ENCODE results near the gene SHMT1.
A peak's percentile ranks its signal among the peaks of the same experiment; 100 is the strongest.
"Not testable (repeated sequence)": the region's sequence is repeated elsewhere in the genome, so short reads cannot be mapped to it uniquely, and the experiment has no call there.

Gene SHMT1

GRCh38 chr17:18300725-18301480 is 62.4 kb downstream of the SHMT1 start:
- Histone ChIP-seq H3K4me1 (ENCODE audit: control insufficient read depth, insufficient read depth, low read length) (no peaks in the 10 kb centered on the region), H3K27ac (ENCODE audit: extremely low read depth, low read depth, low read length) (no peak overlapping the region), H3K9me3 (ENCODE audit: control insufficient read depth, insufficient read depth, low read depth, low read length) (no peaks in the 10 kb centered on the region), H3K4me3 (ENCODE audit: low read depth, low read length) (no peak overlapping the region), H3K36me3 (ENCODE audit: control insufficient read depth in 2 of 2, insufficient read depth in 1 of 2, low read length in 2 of 2) (peaks cover 73 to 85% of the 10 kb centered on the region in 2 experiments)
- CTCF ChIA-PET, result interaction anchor here (1.5 kb wide), 1 partner anchor 52 kb away, joined by 5 read pairs; no protein-coding TSS in a partner anchor
- no peak for TF ChIP-seq ZNF664 (tag by site-specific recombination; IDR thresholded peaks at IDR 0.05)
- TF ChIP-seq ZNF140 (tag by site-specific recombination; IDR thresholded peaks at IDR 0.05), result no peak
- POLR2A ChIA-PET, result interaction anchor here (0.6 to 1.1 kb wide), 2 partner anchors 25 to 65 kb away, joined by 3 to 5 read pairs; no protein-coding TSS in a partner anchor

- H3K9me3 ChIP-seq (ENCODE audit: control insufficient read depth, insufficient read depth, low read depth, low read length); H3K4me3 ChIP-seq (ENCODE audit: low read depth, low read length); H3K27ac ChIP-seq (ENCODE audit: extremely low read depth, low read depth, low read length); CTCF ChIA-PET; POLR2A ChIA-PET; H3K4me1 ChIP-seq (ENCODE audit: control insufficient read depth, insufficient read depth, low read length): not testable (repeated sequence)
- peaks cover 75 to 85% of the 10 kb centered on the region in 2 experiments for H3K36me3 ChIP-seq (ENCODE audit: control insufficient read depth in 2 of 2, insufficient read depth in 1 of 2, low read length in 2 of 2)
These were observed 65.3 kb downstream of the SHMT1 start for GRCh38 chr17:18298061-18298460.

GRCh38 chr17:18291718-18292540 is 71.4 kb downstream of the SHMT1 start:
- CTCF ChIA-PET, result no interaction called here
- Histone ChIP-seq H3K4me3 (ENCODE audit: low read depth, low read length) (no peak overlapping the region), H3K27ac (ENCODE audit: extremely low read depth, low read depth, low read length) (no peak overlapping the region), H3K4me1 (ENCODE audit: control insufficient read depth, insufficient read depth, low read length) (no peaks in the 10 kb centered on the region), H3K36me3 (ENCODE audit: control insufficient read depth in 2 of 2, insufficient read depth in 1 of 2, low read length in 2 of 2) (peaks cover 82 to 99% of the 10 kb centered on the region in 2 experiments), H3K9me3 (ENCODE audit: control insufficient read depth, insufficient read depth, low read depth, low read length) (no peaks in the 10 kb centered on the region)
- POLR2A ChIA-PET, result no interaction called here
- TF ChIP-seq GLIS2 (tag by site-specific recombination; IDR thresholded peaks at IDR 0.05), result 0 out of 2 replicates have a peak, but pooled peaks have one; percentile 11
- TF ChIP-seq ZNF623 (tag by site-specific recombination; IDR thresholded peaks at IDR 0.05), result no peak

- H3K9me3 ChIP-seq (ENCODE audit: control insufficient read depth, insufficient read depth, low read depth, low read length), result no peaks in the 10 kb centered on the region
- ChIA-PET POLR2A (interaction anchor here (1.1 kb wide), 1 partner anchor 17 kb away, joined by 5 read pairs; no protein-coding TSS in a partner anchor), CTCF (interaction anchor here (0.7 kb wide), 1 partner anchor 46 kb away, joined by 3 read pairs; no protein-coding TSS in a partner anchor)
- no peaks in the 10 kb centered on the region for H3K4me1 ChIP-seq (ENCODE audit: control insufficient read depth, insufficient read depth, low read length)
- H3K36me3 ChIP-seq (ENCODE audit: control insufficient read depth in 2 of 2, insufficient read depth in 1 of 2, low read length in 2 of 2), result peaks cover 89 to 97% of the 10 kb centered on the region in 2 experiments
- H3K4me3 ChIP-seq (ENCODE audit: low read depth, low read length), result no peak overlapping the region
- no peak overlapping the region for H3K27ac ChIP-seq (ENCODE audit: extremely low read depth, low read depth, low read length)
- TF ChIP-seq, protein P1, sequence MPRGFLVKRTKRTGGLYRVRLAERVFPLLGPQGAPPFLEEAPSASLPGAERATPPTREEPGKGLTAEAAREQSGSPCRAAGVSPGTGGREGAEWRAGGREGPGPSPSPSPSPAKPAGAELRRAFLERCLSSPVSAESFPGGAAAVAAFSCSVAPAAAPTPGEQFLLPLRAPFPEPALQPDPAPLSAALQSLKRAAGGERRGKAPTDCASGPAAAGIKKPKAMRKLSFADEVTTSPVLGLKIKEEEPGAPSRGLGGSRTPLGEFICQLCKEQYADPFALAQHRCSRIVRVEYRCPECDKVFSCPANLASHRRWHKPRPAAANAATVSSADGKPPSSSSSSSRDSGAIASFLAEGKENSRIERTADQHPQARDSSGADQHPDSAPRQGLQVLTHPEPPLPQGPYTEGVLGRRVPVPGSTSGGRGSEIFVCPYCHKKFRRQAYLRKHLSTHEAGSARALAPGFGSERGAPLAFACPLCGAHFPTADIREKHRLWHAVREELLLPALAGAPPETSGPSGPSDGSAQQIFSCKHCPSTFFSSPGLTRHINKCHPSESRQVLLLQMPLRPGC (tag by site-specific recombination; IDR thresholded peaks at IDR 0.05), result no peak
- TF ChIP-seq, protein P2, sequence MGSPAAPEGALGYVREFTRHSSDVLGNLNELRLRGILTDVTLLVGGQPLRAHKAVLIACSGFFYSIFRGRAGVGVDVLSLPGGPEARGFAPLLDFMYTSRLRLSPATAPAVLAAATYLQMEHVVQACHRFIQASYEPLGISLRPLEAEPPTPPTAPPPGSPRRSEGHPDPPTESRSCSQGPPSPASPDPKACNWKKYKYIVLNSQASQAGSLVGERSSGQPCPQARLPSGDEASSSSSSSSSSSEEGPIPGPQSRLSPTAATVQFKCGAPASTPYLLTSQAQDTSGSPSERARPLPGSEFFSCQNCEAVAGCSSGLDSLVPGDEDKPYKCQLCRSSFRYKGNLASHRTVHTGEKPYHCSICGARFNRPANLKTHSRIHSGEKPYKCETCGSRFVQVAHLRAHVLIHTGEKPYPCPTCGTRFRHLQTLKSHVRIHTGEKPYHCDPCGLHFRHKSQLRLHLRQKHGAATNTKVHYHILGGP (tag by site-specific recombination; IDR thresholded peaks at IDR 0.05), result no peak
- TF ChIP-seq ZSCAN4 (tag by site-specific recombination; IDR thresholded peaks at IDR 0.05), result no peak
- no peak for TF ChIP-seq SCRT2 (tag by site-specific recombination; IDR thresholded peaks at IDR 0.05)
- TF ChIP-seq GLIS2 (tag by site-specific recombination; IDR thresholded peaks at IDR 0.05), result no peak
- no peak for TF ChIP-seq MEIS1 (CRISPR knock-in tag; IDR thresholded peaks at IDR 0.05; ENCODE audit: borderline replicate concordance)
- TF ChIP-seq, protein P3, sequence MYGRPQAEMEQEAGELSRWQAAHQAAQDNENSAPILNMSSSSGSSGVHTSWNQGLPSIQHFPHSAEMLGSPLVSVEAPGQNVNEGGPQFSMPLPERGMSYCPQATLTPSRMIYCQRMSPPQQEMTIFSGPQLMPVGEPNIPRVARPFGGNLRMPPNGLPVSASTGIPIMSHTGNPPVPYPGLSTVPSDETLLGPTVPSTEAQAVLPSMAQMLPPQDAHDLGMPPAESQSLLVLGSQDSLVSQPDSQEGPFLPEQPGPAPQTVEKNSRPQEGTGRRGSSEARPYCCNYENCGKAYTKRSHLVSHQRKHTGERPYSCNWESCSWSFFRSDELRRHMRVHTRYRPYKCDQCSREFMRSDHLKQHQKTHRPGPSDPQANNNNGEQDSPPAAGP (tag by site-specific recombination; IDR thresholded peaks at IDR 0.05), result no peak
- TF ChIP-seq ZNF654 (tag by site-specific recombination; IDR thresholded peaks at IDR 0.05; ENCODE audit: low read depth), result no peak
These were observed 78.1 kb downstream of the SHMT1 start for GRCh38 chr17:18285296-18285695.

Data from HEK293 (cell line).